Transverse colon (tissue), 3 donors: ENCODE results near the gene ZMIZ1.

Experiments used
- EP300 ChIP-seq: sonication (generic); formaldehyde crosslinking; IDR thresholded peaks from one replicate; pipeline ENCODE4 v1.6.1; 2017; ENCODE audit warnings: antibody characterized with exemption, low read depth
- POLR2A ChIP-seq: fragments of 450-650 bp; IDR thresholded peaks from one replicate; pipeline ENCODE4 v1.6.1; 2016; ENCODE audit warnings: antibody characterized with exemption, mild to moderate bottlenecking, moderate library complexity
- TF ChIP-seq, protein P1 (sequence below), 5 experiments: fragments of 200-600 bp in 3 of 5; fragments of 450-650 bp in 2 of 5; sonication (generic) in 3 of 5; IDR thresholded peaks; 1 replicate in 2 of 5; 2 replicates in 3 of 5; pipeline ENCODE4 v1.5.1; 2016 to 2017; ENCODE audit warnings: antibody characterized with exemption in 5 of 5, inconsistent platforms in 3 of 5, mild to moderate bottlenecking in 2 of 5, moderate library complexity in 1 of 5

DNA sequence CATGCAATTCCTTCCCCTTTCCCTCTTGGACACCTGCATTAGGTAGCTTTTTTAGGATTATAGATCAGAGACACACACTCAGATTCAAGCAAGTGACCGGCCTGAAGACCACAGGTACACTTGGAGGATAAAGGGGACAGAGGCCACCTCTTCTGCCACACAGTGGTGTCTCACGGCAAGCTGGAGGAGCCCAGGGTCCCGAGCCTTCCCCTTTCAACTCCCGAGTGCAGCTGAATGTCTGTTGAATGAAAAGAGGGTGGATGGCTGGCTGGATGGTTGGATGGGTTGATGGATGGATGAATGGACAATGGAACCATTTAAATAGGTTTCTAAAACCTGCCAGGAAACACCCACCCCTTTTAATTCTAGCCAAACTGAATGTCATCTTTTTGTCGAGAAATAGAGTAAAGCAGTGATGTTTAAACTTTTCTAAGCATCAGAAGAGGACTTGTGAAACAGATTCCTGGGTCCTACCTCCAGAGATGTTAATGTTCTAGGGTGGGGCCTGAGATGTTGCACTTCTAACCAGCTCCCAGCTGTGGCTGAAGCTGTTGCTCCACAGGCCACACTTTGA is 49.2 kb upstream of the ZMIZ1 start:
- no peak for TF ChIP-seq EP300
- TF ChIP-seq, protein P1, sequence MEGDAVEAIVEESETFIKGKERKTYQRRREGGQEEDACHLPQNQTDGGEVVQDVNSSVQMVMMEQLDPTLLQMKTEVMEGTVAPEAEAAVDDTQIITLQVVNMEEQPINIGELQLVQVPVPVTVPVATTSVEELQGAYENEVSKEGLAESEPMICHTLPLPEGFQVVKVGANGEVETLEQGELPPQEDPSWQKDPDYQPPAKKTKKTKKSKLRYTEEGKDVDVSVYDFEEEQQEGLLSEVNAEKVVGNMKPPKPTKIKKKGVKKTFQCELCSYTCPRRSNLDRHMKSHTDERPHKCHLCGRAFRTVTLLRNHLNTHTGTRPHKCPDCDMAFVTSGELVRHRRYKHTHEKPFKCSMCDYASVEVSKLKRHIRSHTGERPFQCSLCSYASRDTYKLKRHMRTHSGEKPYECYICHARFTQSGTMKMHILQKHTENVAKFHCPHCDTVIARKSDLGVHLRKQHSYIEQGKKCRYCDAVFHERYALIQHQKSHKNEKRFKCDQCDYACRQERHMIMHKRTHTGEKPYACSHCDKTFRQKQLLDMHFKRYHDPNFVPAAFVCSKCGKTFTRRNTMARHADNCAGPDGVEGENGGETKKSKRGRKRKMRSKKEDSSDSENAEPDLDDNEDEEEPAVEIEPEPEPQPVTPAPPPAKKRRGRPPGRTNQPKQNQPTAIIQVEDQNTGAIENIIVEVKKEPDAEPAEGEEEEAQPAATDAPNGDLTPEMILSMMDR (IDR thresholded peaks at IDR 0.05), result no peak
- TF ChIP-seq POLR2A, result no peak
